HG02885 (cell line): ENCODE measurements around the gene CXCR4.

ENCODE experiments used
- ATAC-seq: cut with Tn5 transposase; IDR thresholded peaks from one replicate; pipeline ENCODE4 v1.9.1; 2021; ENCODE audit warnings: mild to moderate bottlenecking; ENCODE audit not compliant: unreplicated experiment, poor library complexity

CXCR4 gene

GRCh38 chr2:136117909-136118818 lies at the start of gene CXCR4:
TSS of gene CXCR4 (minus strand) at chr2:136118149. CDS start at chr2:136118060, 89 bp downstream.
- ATAC-seq = peak; percentile 38

GRCh38 chr2:136164280-136164776 lies 46.4 kb upstream of the CXCR4 start:
- no peak for ATAC-seq

GRCh38 chr2:136162438-136162837 lies 44.5 kb upstream of the CXCR4 start:
- no peak for ATAC-seq

GRCh38 chr2:136156411-136156810 lies 38.5 kb upstream of the CXCR4 start:
- ATAC-seq = no peak

GRCh38 chr2:136154384-136154783 lies 36.4 kb upstream of the CXCR4 start:
- ATAC-seq = no peak

GRCh38 chr2:136151021-136151971 lies 33.3 kb upstream of the CXCR4 start:
- no peak for ATAC-seq

GRCh38 chr2:136149011-136149410 lies 31.1 kb upstream of the CXCR4 start:
- ATAC-seq = no peak

GRCh38 chr2:136146564-136146963 lies 28.6 kb upstream of the CXCR4 start:
- no peak for ATAC-seq

GRCh38 chr2:136143603-136144451 lies 25.9 kb upstream of the CXCR4 start:
- ATAC-seq = no peak

GRCh38 chr2:136141510-136142149 lies 23.7 kb upstream of the CXCR4 start:
- ATAC-seq = no peak

- peak; percentile 34 for ATAC-seq
These were observed 21.7 kb upstream of the CXCR4 start for GRCh38 chr2:136139631-136140030.

GRCh38 chr2:136137982-136138381 lies 20.0 kb upstream of the CXCR4 start:
- ATAC-seq = no peak

- ATAC-seq = no peak
These were observed 19.0 kb upstream of the CXCR4 start for GRCh38 chr2:136136931-136137330.

GRCh38 chr2:136135921-136136906 lies 18.3 kb upstream of the CXCR4 start:
- ATAC-seq = peak; percentile 43

- no peak for ATAC-seq
These were observed 17.5 kb upstream of the CXCR4 start for GRCh38 chr2:136135462-136135861.

- no peak for ATAC-seq
These were observed 16.2 kb upstream of the CXCR4 start for GRCh38 chr2:136134126-136134525.

- ATAC-seq = no peak
These were observed 15.6 kb upstream of the CXCR4 start for GRCh38 chr2:136133586-136133985.

- ATAC-seq = no peak
These were observed 15.2 kb upstream of the CXCR4 start for GRCh38 chr2:136133176-136133575.
